Stimulated activated naive CD4-positive, alpha-beta T cell (primary cell): Measurements from ENCODE around the gene SPAG4.

Source experiments
- DNase-seq, 6 experiments: peaks; one replicate each; lab custom pipeline; 2025; lab: John Stamatoyannopoulos, UW

SPAG4 gene, protein sequence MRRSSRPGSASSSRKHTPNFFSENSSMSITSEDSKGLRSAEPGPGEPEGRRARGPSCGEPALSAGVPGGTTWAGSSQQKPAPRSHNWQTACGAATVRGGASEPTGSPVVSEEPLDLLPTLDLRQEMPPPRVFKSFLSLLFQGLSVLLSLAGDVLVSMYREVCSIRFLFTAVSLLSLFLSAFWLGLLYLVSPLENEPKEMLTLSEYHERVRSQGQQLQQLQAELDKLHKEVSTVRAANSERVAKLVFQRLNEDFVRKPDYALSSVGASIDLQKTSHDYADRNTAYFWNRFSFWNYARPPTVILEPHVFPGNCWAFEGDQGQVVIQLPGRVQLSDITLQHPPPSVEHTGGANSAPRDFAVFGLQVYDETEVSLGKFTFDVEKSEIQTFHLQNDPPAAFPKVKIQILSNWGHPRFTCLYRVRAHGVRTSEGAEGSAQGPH

DNA sequence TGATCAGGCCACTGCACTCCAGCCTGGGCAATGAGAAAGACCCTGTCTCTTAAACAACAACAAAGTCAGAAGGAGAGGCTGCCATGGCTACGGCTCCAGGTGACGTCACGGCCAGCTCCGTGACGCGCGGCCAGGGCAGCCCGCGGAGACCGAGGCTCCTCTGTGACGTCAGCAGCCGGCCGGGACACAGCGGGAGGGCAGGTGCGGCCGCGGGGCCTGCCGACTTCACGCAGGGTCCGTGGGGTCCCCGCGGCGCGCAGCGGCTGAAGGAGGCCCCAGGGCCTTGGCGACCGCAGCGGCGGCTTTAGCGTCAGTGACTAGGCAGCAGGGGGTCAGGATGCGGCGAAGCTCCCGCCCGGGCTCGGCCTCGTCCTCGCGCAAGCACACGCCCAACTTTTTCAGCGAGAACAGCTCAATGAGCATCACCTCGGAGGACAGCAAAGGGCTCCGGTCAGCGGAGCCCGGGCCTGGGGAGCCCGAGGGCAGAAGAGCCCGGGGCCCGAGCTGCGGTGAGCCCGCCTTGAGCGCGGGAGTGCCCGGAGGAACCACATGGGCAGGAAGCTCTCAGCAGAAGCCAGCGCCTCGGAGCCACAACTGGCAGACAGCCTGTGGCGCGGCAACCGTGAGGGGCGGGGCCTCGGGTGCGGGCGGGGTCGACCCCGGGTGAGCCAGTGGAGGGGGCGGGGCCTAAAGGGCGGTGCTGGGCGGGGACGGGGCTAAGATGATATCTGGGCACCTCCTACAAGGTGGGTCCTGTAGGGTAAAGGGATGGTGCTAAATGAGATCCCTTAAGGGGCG is at the start of gene SPAG4:
SPAG4 (plus strand) TSS at position 163 of the 798 bp plus-strand sequence; CDS start at position 338, 175 bp downstream.
- DNase-seq = peak; percentile 98 to 100 (median 100)

DNA sequence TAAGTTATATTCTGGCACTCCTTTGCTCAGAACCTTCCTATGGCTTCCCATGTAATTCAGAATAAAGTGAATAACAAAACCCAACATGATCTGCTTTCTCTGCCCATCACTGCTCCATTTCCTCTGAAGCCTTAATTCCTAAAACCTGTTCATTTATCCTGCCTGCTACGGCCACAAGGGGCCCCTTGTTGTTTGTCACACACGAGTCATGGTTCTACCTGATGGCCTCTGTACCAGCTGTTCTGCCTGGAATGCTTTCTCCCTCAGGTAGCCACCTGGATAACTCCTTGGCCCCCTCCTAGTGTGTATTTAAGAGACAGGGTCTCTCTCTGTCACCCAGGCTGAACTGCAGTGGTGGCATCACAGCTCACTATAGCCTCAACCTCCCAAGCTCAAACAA is 47.0 kb upstream of the SPAG4 start:
- DNase-seq = no peak

DNA sequence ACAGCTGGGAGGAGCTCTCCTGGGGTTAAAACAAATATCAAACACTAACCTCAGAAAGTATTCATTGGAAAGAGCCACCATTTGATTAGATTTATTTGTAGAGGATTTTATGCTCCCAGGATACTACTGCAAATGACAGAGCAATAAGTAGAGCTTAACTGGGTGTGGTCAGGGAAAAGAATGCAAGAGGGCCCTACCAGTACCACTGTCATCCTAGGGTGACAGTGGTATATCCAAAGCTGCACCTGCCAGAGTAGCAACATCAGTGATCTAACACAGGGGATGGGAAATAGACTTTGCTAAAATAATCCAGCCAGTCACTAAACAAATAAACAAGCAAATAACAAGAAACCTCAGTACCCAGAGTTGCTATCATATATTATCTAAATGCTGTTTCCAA is 44.1 kb upstream of the SPAG4 start:
- no peak for DNase-seq

DNA sequence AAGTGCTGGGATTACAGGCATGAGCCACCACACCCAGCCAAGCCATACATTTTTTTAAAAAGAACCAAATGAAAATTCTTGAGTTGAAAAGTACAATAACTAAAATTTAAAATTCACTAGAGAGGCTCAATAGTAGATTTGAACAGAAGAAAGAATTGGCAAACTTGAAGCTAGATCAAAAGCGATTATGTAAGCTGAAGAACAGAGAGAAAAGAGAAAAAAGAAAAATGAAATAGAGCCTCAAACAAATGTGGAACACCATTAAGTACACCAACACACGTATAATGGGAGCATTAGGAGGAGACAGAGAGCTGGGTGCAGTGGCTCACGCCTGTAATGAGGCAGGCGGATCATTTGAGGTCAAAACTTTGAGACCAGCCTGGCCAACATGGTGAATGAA is 42.8 kb upstream of the SPAG4 start:
- no peak for DNase-seq

DNA sequence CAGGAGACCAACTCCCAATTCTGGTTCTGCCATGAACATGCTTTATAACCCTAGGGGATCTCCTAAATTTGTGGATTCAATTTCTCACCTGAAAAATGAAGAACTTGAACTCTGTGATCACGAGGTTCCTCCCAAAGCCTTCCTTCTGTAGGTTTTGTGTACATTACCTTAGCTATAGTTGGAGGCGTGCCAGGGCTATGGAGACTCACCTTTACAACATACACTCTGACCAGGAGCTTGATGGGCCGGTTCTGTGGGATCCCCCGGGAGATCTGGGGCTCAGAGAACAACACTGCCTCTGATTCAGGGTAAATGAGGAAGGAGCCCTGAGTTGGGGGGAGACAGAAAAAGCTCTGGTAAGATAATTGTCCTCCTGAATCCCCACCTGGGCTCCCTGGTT is 39.7 kb upstream of the SPAG4 start:
- DNase-seq = no peak

DNA sequence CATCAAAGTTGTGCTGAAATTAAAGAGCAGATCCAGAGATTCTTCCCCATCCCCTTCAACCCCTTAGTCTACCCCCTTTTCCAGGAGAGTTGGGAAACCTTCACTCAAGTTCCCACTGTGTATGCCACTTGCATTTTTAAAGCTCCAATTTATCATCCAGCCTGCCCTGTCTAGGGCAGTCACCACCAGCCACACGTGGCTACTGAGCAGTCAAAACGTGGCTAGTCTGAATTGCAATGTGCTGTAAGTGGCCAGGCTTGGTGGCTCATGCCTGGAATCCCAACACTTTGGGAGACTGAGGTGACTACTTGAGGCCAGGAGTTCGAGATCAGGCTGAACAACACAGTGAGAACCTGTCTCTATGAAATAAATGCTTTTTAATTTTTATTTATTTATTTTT is 38.8 kb upstream of the SPAG4 start:
- no peak for DNase-seq

DNA sequence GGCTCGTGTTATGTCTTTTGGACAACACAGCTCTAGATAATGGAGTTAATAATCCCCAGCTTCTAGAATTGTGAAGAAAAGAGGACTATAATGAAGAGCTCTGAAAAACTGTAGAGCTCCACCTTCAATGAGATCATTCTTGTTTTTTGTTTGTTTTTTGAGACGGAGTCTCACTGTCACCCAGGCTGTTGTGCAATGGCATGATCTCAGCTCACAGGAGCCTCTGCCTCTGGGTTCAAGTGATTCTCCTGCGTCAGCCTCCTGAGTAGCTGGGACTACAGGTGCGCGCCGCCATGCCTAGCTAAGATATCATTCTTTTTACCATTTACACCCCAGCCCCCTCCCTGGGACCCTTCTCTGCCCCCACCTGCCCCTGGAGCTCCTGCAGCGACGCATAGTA is 37.2 kb upstream of the SPAG4 start:
- no peak for DNase-seq

DNA sequence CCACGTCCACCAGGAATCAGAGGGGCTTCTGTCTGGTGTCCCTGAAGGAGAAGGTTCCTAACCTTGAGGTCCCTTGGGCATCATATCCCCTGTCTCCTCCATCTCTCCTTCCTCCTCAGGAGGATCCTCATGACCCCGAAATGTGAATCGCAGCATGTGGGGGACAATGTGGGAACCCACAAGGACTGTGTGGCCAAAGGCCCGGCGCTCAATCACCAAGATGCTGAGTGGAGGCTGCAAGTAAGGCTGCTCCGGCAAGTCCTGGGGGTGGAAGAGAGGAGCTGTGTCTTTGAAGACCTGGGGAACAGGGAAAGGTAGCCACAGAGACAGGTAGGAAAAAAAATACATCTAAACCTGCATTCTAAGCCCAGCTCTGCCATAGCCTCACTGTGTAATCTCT is 36.4 kb upstream of the SPAG4 start:
- no peak for DNase-seq

DNA sequence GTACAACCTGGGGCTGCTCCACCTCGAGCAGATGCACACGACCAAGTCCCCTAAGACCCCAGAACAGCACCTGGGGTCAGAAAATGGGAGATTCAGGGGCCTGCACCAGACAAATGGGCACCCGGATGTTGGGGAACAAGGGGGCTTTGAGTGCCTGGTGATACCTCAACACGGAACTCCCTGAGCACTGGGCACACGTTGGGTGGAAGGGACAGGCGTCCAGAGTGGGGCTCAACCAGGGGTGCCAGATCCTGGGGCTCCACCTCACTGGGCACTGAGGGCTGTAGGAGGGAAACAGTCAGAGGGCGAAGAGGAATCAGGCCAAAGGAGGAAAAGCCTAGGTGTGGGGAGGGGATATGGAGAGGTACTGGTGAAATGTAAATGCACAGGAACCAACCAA is 33.5 kb upstream of the SPAG4 start:
- DNase-seq = no peak

DNA sequence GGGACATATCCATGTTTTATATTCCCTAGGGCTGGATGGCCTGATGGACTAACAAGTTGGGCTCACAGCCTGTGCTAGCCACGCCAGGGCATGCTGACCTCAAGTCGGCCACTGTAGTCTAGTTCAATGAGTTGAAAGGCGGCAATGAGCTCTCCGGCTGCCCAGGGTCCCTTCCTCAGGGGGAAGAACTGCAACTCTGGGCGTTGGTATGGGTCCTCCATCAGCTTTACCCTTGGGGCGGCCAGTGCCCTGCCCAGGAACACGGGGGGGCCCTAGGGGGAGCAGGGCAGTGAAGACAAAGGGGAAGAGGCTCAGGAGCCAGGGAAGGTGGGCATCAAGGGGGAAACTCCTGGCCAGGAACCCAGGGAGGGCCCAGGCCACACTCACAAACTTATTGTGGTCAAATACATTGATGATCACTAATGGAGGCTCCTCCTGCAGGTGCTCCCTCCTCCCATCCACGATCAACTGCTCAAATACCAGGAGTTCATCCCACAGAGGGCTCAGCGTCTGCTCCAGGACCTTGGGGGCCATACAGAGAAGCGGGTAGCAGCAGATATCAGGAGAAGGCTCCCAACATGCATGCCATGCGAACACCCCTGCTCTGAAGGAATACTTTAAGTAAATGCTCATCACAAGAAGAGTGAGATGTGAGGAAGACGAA is 32.8 kb upstream of the SPAG4 start:
- DNase-seq = no peak

DNA sequence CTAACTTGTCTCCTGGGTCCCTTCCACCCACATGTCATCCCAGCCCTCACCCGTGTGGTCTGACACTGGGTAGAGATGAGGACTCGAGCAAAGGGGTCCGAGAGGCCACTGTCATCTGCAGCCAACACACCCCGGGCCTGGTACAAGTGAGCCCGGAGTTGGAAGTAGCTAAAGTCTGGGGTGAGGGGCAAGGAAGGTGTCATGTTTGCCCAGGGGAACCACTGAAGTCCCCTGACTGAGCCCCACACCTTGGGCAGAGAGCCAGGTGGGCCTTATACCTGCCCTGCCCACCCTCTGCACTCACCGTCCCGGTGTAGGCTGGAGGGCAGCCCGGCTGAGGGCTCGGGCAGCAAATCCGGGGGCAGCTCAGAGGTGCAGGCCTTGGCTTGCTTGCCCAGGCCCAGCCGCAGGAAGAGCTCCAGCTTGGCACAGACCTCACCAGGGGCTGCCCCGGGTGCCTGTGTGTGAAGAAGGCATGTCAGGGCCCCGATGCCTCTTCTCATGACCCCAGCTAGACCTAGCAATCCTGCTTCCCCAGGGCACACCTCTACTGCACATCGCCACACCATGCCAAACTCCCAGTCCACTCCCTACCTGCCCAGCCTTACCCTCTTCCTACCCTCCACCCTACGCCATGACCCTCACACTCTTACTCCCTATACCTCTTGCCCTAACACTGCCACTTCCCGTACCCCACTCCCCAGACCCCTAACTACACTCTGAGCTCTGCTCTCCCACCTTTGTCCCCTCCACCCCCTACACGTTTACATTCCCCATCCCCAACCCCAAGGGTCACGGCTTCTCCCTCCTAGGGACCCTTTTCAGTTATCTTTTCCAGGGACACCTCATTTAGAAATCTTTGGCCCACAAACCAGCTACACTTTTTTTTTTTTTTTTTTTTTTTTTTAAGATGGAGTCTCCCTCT is 31.7 kb upstream of the SPAG4 start:
- DNase-seq = no peak

DNA sequence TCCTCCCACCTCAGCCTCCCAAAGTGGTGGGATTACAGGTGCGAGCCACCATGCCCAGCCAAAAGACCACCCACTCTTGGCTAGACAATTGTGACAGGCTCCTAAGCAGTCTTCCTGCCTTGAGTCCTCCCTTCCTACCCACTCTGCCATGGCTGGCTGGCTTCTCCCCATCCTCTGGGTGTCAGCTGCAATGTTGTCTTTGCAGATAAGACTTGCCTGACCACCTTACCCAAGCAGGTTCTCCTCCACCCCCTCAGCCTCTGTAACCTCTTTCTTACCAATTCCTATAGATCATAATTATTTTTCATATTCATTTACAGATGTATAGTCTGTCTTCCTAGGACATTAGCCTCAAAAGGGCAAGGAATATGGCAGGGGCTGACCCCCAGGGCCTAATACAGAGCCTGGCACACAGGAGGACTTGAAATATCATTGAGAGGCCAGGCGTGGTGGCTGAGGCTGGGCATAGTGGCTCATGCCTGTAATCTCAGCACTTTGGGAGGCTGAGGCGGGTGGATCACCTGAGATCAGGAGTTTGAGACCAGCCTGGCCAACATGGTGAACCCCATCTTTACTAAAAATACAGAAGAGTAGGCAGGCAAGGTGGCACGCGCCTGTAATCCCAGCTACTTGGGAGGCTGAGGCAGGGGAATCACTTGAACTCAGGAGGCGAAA is 28.7 kb upstream of the SPAG4 start:
- no peak for DNase-seq

DNA sequence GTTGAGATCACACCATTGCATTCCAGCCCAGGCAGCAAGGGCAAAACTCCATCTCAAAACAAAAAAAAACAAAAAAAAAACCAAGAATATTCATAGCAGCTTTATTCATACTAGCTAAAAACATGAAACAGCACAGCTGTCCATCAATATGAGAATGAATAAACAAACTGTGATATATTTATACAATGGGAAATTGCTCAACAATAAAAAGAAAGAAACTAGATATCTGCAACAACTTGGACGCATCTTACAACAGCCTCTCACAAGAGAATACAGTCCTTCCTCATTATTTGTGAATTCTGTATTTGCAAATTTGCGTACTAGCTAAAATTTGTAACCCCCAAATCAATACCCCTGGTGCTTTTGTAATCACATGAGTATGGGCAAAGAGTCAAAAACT is 28.2 kb upstream of the SPAG4 start:
- DNase-seq = no peak

DNA sequence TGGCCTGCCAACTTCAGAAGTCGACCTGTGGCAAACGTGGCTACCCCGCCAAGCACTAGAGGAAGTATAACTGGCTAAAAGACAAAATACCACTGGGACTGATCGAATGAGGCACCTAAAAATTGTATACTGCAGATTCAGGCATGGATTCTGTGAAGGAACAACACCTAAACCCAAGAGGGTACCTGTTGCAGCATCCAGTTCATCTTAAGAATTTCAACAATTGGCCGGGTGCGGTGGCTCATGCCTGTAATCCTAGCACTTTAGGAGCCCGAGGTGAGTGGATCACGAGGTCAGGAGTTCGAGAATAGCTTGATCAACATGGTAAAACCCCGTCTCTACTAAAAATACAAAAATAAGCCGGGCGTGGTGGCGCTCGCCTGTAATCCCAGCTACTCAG is 27.2 kb upstream of the SPAG4 start:
- DNase-seq = no peak

DNA sequence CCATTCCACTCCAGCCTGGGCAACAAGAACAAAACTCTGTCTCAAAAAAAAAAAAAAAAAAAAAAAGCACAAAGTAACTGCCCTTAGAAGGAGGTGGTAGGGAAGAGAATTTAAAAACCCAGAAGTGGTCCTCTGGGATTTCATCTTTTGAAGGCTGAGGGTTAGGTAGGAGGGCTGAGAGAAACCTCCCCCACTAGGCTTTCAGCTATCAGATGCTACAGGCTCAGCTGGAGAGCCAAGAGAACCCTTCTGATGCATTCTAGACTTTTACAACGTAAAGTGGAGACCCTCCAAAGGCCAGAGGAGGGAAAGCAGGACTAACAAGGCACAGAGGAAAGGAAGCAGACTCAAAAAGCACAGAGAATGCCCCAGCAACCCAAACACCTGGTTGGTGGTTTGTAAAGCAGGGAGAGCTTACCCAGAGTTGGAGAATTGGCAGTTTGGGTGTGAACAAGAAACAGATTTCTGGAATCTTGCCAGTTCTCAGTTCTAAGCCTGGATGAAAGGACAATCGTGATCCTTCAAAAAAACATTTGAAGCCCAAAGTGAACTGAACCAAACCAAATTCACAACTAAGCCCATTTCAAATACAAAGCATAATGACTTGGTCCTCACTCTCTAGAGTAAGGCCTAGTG is 23.2 kb upstream of the SPAG4 start:
- no peak for DNase-seq

DNA sequence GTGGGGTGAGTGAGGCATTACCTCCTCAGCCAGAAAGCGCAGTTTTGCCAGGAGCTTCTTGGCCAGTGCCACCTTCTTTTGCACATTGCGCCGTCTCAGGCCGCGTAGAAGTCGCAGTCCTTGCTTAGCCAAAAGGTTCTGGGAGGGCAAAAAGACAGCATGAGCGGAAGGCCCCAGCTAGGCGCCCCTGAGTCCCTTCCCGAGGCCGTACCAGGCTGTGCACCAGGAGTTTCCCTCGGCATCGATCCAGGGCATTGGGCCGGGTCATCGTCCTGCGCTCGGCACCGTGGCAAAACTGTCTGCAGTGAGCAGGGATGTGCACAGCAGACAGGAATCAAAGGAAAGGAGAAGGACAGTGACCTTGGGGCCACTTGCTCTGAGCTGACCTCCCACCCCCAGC is 20.2 kb upstream of the SPAG4 start:
- no peak for DNase-seq

DNA sequence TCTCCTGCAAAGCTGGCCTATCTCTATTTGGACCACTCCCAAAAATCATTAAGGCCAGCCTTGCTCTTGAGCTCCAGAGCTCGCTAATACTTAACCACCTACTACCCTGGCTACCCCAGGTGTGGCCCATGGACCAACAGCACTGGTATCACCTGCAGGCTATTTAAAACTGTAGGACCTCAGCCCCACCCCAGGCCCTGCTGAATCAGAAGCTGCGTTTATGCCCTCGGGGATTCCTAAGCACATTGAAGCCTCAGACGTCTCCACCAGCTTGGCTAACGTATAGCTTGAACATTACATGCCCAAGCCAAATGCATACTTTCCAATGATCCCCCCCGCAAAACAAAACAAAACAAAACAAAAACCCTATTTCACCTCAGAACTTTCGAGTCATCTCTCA is 19.7 kb upstream of the SPAG4 start:
- no peak for DNase-seq

DNA sequence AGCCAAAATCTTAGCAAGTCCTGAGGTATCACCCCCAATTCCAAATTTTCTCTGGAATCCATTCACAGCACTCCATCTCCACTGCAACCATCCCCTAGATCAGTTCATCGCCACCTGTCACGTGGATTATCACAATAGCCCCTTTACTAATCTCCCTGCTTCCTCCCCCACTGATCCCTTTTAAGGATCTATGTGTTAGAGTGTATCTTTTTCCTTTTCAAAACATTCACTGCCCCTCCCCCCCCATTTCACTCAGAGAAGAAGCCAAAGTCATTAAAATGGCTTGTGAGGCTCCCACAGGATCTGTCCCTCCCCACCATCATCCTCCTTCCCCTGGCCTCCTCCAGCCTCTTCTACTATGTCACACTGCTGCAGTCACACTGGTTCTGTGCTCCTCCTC is 18.4 kb upstream of the SPAG4 start:
- no peak for DNase-seq

DNA sequence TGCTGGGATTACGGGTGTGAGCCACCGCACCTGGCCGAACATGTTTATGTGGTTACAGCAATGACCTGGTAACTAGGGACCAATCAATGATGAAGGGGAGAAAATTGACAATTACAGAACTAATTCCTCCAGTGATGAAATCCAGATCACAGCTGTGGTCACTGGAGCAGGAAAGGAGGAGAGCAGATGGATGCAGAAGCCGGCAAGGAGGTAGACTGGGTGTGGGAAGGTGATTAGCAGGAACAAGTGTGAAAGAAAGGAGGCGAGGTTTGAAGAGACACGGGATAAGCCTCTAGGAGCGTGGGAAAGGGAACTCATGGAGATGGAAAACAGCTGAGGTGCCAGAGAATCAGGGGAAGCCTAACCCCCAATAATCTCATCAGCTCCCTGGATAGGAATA is 17.2 kb upstream of the SPAG4 start:
- DNase-seq = no peak

DNA sequence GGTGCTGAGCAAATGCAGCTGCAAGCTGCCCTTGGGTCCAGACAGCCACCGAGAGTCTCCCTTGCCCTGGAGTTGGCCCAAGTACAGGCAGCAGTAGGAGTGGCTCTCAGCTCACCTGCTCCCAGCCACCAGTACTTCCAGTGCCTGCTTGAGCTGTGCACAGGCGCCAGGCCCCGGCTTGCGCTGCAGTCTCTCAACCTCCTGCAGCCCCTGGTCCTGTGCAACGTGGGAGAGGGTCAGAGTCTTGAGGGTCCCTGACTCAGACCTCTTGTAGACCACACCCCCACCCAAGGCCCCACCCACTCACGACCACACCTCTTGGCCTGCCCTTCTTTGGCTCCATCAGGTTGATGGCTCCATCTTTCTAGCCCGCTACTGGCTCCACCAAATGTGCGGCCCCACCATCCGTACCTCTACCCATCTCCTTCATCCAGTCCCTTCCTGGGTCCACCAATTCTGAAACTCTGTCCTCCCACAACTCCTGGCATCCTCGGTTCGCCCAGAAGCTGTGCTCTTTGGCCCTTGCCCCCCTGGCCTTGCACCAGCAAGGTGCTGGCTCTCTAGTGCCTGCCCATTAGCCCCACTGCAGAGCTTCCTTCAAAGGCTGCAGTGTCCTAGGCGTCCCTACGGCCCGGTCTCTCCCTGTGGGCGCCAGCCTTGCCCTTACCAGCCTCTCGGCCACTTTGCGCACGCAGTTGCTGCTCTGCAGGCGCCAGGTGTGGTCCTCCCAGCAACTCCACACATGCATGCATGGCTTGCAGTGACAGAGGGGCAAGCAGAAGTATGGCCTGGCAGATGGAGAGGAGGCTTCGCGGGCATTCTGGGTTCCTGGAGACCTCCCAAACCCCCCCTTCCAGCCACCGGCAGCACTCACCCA is 16.5 kb upstream of the SPAG4 start:
- no peak for DNase-seq
